ENCODE measurements around the gene OTOP2. TPM values are rescaled to one million over a fixed set of nuclear protein-coding genes. Genes with fewer than 3 reads are reported as not detected.
A peak's percentile ranks its signal among the peaks of the same experiment; 100 is the strongest.

OTOP2 gene
- total RNA-seq, 4 donors from 2014 or later = 0.38 to 1.4 (median 0.41) TPM; not detected in 1

DNA sequence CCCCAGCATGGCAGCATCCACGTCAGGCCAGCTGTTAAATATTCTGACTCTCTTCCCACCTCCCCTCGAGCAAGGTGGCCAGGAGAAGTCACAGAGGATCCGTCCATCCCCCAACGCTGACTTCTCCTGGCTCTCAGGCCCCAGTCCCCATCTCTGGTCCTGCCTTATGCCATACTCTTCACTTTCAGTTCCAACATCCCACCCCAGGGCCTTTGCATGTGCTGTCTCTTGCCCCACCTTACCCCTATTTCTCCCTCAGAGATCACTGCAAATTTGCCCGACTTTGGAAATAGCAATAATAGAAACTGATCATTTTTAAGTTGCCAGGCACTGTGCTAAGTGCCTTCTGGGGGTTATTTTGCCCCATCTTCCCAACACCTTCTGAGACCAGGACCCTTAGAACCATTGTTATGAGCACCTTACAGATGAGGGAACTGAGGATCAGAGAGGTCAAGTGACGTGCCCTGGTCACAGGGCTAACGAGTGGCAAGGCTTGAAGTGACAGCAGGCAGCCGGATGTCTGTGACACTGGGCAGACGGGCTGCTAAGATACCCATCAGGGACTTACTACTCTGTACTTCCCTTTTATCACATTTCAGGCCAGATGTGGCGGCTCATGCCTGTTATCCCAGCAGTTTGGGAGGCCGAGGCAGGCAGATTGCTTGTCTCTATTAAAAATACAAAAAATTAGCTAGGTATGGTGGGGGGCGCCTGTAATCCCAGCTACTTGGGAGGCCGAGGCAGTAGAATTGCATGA is 30.8 kb downstream of the OTOP2 start:
- Histone ChIP-seq H3K4me3 (no peak overlapping the region), H3K9me3 (no peaks in the 10 kb centered on the region), H3K36me3 (no peaks in the 10 kb centered on the region), H3K4me1 (peaks cover 10 to 43% (median 14%) of the 10 kb centered on the region in 3 donors), H3K27me3 (peaks cover 0 to 34% (median 0%) of the 10 kb centered on the region in 4 donors), H3K27ac (no peak overlapping the region)
- 61 to 65% methylated on average over 11 to 13 of the region's 13 CpGs for WGBS, 2 donors
- TF ChIP-seq, protein P1, sequence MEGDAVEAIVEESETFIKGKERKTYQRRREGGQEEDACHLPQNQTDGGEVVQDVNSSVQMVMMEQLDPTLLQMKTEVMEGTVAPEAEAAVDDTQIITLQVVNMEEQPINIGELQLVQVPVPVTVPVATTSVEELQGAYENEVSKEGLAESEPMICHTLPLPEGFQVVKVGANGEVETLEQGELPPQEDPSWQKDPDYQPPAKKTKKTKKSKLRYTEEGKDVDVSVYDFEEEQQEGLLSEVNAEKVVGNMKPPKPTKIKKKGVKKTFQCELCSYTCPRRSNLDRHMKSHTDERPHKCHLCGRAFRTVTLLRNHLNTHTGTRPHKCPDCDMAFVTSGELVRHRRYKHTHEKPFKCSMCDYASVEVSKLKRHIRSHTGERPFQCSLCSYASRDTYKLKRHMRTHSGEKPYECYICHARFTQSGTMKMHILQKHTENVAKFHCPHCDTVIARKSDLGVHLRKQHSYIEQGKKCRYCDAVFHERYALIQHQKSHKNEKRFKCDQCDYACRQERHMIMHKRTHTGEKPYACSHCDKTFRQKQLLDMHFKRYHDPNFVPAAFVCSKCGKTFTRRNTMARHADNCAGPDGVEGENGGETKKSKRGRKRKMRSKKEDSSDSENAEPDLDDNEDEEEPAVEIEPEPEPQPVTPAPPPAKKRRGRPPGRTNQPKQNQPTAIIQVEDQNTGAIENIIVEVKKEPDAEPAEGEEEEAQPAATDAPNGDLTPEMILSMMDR (IDR thresholded peaks at IDR 0.05) = no peak
- no peak for TF ChIP-seq POLR2A (IDR thresholded peaks at IDR 0.05)
- no peak for DNase-seq
- intact Hi-C loops (cut with DNase I) = loop anchor here (5.0 to 10.0 kb wide), 2 partner anchors 33 to 160 kb away; partner anchors contain the start of genes OTOP2 and USH1G

DNA sequence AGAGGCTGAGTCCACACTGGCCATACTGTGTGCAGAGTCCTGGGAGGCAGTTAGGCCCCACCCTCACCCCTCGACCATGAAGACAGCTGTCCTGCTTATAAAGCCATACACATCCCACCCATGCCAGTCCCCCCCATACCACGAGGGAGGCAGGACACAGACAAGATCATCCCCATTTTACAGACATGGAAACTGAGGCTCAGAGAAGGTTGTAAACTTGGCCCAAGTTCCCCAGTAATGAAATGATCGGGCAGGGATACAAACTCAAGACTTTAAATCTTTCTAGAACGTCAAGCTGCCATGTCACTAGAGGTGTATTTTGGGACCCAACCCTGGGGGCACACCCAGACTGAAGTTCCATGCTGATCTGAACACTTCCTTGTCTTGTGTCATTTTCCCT is 32.0 kb downstream of the OTOP2 start:
- H3K27ac ChIP-seq = no peak overlapping the region
- H3K4me3 ChIP-seq = no peak overlapping the region
- no peak for DNase-seq
- no peaks in the 10 kb centered on the region for H3K9me3 ChIP-seq
- WGBS, 2 donors = 65 to 88% methylated on average over 2 of the region's 4 CpGs
- peaks cover 4 to 42% (median 8%) of the 10 kb centered on the region in 3 donors for H3K4me1 ChIP-seq
- H3K36me3 ChIP-seq = no peaks in the 10 kb centered on the region
- intact Hi-C loops (cut with DNase I) = loop anchor here (5.0 to 10.0 kb wide), 2 partner anchors 34 to 161 kb away; partner anchors contain the start of genes OTOP2 and USH1G
- H3K27me3 ChIP-seq = peaks cover 0 to 24% (median 0%) of the 10 kb centered on the region in 4 donors
- no peak for TF ChIP-seq POLR2A (IDR thresholded peaks at IDR 0.05)
- TF ChIP-seq, protein P1 (IDR thresholded peaks at IDR 0.05) = no peak

DNA sequence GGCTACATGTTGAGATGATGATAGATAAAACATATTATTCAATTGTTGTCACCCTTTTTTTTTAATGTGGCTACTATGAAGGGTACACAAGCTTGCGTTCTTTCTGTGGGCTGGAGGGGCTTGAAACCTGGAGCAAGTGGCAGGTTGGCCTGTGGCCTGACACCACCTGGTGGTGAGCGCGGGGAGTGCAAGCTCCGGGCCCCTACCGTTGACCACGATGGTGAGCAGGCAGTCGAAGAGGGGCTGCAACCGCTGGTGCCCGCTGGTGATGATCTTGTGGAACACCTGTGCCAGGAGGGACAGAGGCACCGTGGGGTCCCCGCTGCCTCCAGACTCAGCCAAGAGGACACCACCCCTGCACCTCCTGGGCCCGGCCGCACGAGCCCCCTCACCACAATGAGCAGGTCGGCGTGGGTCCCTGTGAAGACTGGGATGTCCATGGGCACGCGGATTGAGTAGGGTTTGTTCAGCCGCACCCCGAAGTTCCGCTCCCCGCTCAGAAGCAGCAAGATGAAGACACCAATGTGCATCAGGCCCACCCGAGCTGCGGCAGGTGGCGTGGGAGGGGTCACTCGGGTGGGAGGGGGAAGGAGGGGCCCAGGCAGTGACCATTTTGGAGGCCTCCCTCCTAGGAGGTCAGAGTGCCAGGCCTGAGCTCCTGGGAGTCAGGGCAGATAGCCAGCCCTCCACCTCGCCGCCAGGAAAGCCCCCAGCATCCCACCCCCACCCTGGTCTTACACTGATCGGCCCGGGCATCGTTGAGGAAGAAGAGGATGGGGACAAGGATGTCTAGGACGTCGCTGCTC is 34.1 kb downstream of the OTOP2 start:
- DNase-seq = no peak
- Histone ChIP-seq H3K27me3 (peaks cover 0 to 9% (median 0%) of the 10 kb centered on the region in 4 donors), H3K27ac (no peak overlapping the region), H3K4me3 (no peak overlapping the region), H3K36me3 (no peaks in the 10 kb centered on the region), H3K4me1 (peaks cover 3 to 40% (median 9%) of the 10 kb centered on the region in 3 donors), H3K9me3 (no peaks in the 10 kb centered on the region)
- intact Hi-C loops (cut with DNase I) = loop anchor here (5.0 to 10.0 kb wide), 2 partner anchors 36 to 163 kb away; partner anchors contain the start of genes OTOP2 and USH1G
- 14 to 27% methylated on average over 10 to 11 of the region's 33 CpGs for WGBS, 2 donors
- TF ChIP-seq, protein P1 (IDR thresholded peaks at IDR 0.05) = peak; percentile 88 to 99 (median 96)
- TF ChIP-seq POLR2A (IDR thresholded peaks at IDR 0.05) = no peak

DNA sequence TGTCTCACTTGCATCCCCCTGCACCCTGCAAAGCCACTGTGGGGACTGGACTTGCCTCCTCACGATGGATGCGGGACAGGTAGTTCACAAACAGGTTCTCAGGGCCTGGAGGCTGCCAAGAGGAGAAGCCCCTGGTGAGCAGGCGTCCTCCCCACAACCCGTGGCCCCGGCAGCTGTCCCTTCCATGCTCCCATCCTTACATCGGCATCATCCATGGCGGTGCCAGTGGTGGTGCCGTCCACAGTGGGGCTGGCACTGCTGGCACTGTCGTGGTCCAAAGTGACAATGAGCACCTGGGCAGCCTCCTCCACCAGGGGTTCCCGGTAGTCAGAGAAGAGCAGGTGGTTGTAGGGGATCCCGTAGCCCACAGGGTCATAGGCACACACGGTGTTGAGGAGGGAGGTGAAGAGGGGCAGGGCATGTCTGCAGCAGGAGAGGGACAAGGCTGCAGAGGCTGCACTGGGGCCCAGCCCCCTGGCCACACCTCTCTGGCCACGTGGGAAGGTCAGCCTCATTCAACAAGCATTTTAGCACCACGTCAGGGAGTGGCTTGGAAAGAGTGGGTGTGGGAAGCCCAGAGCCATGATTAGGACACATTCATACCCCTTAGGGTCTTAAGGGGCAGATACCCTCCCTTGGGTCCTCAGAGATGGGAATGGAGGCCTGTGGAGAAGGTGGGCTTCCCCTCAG is 35.9 kb downstream of the OTOP2 start:
- intact Hi-C loops (cut with DNase I) = loop anchor here (5.0 to 10.0 kb wide), 4 partner anchors 38 to 235 kb away; partner anchors contain the start of genes ARMC7, OTOP2 and USH1G
- H3K27me3 ChIP-seq = peaks cover 0 to 8% (median 0%) of the 10 kb centered on the region in 4 donors
- DNase-seq = no peak
- TF ChIP-seq, protein P1 (IDR thresholded peaks at IDR 0.05) = no peak
- TF ChIP-seq POLR2A (IDR thresholded peaks at IDR 0.05) = no peak
- H3K27ac ChIP-seq = peak overlapping the region in 1 of 4 donors; percentile 14
- 65 to 70% methylated on average over 10 to 11 of the region's 14 CpGs for WGBS, 2 donors
- H3K4me1 ChIP-seq = peaks cover 3 to 37% (median 9%) of the 10 kb centered on the region in 3 donors
- no peaks in the 10 kb centered on the region for H3K9me3 ChIP-seq
- no peaks in the 10 kb centered on the region for H3K36me3 ChIP-seq
- no peak overlapping the region for H3K4me3 ChIP-seq
